Right lobe of liver (tissue), 4 donors: ENCODE measurements around the gene TENM3.

Source experiments
- CTCF ChIP-seq, 4 donors: fragments of 200-600 bp in 3 of 4; fragments of 450-650 bp in 1 of 4; IDR thresholded peaks; one replicate each; pipeline versions ENCODE4 v1.5.1 to v1.8.0; 2016 to 2022; ENCODE audit warnings: antibody characterized with exemption in 4 of 4, mild to moderate bottlenecking in 2 of 4
- POLR2A ChIP-seq: fragments of 450-650 bp; IDR thresholded peaks from one replicate; pipeline ENCODE4 v1.6.1; 2017; ENCODE audit warnings: antibody characterized with exemption, mild to moderate bottlenecking
- donor health status: DM: no; HTN: no; CAD: no.
- donor health status: DM: no; HTN: no; CAD: no.
- donor health status: DM: no; HTN: yes; CAD: no.

- TF ChIP-seq CTCF (IDR thresholded peaks at IDR 0.05) (no peak), POLR2A (no peak)
Observed at GRCh38 chr4:182537031-182537795, 294.0 kb downstream of the TENM3 start.
